HG02840 (cell line): Measurements from ENCODE around the gene WDFY3.

ENCODE experiments used
- ATAC-seq: cut with Tn5 transposase; IDR thresholded peaks from one replicate; pipeline ENCODE4 v1.9.1; 2021; ENCODE audit warnings: mild to moderate bottlenecking, moderate library complexity, moderate number of reproducible peaks; ENCODE audit not compliant: unreplicated experiment, low FRiP score

The WDFY3 gene, protein sequence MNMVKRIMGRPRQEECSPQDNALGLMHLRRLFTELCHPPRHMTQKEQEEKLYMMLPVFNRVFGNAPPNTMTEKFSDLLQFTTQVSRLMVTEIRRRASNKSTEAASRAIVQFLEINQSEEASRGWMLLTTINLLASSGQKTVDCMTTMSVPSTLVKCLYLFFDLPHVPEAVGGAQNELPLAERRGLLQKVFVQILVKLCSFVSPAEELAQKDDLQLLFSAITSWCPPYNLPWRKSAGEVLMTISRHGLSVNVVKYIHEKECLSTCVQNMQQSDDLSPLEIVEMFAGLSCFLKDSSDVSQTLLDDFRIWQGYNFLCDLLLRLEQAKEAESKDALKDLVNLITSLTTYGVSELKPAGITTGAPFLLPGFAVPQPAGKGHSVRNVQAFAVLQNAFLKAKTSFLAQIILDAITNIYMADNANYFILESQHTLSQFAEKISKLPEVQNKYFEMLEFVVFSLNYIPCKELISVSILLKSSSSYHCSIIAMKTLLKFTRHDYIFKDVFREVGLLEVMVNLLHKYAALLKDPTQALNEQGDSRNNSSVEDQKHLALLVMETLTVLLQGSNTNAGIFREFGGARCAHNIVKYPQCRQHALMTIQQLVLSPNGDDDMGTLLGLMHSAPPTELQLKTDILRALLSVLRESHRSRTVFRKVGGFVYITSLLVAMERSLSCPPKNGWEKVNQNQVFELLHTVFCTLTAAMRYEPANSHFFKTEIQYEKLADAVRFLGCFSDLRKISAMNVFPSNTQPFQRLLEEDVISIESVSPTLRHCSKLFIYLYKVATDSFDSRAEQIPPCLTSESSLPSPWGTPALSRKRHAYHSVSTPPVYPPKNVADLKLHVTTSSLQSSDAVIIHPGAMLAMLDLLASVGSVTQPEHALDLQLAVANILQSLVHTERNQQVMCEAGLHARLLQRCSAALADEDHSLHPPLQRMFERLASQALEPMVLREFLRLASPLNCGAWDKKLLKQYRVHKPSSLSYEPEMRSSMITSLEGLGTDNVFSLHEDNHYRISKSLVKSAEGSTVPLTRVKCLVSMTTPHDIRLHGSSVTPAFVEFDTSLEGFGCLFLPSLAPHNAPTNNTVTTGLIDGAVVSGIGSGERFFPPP (N-terminal part only)

DNA sequence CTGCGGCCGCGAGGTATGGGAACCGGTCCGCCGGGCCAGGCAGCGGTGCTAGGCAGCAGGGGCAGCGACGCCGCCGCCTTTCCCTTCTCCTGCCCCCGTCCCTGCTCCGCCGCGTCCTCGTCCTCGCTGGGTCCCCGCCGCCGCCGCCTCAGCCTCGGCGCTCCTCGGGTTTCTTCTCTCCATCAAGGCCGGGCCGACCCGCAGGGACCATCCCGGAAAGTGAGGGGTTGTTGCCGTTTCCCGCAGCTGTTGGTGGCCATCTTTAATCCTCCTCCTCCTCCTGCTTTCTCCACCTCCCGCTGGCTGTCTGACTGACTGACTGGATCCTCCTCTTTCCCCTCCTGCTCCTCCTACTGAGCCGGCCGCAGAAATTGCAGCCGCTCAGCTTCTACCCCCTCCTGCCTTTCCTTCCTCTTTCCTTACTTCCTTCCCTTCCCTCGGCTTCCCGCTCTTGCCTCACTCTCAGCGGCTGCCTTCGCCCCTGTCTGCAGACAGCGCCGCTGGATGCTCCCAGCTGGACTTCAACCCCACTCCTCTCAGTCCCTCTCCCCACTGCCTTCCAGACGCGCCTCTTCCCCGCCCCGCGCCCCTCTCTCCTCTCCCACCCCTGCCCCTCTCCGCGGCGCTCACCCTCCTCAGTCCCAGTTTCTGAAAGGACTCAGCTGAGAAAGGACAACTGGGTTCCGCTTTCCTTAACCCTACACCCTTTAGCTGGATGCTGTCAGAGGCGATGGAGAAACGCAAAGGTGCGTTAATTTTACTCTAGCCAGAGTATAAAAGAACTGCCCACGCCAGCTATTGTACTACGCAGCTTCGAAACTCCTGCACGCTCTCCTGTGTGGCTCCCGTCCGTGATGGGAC lies at the start of gene WDFY3:
Gene WDFY3, minus strand, starts transcription at position 309 of the 861 bp plus-strand sequence. CDS start 106,099 bp downstream, outside the sequence.
- no peak for ATAC-seq

DNA sequence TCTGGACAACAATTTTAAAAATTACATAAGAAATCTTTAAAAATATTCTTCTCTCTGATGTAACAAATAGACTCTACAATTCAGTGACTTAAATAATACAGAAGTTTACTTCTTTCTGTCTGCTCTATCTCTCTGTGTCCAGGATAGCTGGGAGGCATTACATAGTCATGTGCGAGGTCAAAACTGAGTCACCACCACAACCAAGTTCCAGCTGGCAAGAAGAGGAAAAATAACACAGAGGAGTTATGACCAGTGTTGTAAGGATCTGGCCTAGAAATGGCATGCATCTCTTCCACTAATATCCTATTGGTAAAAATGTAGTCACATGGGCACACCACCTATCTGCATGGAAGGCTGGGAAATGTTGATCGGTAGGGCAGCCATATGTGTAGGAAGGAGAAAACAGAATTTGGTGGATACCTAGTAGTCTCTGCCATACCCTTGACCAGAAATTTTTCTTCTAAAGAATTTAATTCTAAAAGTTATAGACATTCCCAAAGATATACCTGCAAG lies 39.4 kb upstream of the WDFY3 start:
- ATAC-seq, result no peak

DNA sequence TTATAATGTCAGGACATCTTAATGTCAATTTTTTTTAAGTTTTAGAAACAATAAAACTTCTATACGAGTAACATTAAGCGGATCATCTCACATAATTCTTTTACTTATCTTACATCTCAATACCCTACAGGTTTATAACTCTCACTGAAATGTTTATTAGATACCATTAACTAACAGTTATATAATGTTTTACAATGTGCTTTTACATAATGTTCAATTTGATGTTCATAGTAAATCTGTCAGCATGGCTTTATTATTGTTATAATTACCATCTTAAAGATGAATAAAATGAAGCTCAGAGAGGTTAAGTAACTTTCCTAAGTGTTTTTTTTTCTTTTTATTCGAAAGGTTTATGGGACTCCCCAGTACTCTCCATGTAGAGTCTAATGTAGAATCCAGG lies 33.9 kb upstream of the WDFY3 start:
- no peak for ATAC-seq

DNA sequence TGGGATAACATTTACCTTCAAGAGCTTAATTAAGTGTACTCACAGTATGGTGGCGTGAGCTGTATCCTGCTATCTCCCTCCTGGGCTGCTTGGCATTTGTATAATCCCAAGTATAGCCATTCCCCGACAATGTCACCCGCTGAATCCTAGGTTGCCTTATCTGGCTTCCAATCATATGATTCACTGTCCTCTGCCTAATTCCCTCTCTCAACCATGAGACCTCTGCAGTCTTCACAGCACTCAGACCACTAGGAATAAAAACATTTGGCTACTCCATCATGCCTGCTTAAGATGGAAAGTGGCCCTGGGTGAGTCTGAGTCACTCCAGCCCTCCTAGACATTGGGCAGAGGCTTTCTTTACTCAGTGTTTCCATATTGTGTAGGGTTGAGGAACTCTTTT lies 28.9 kb upstream of the WDFY3 start:
- no peak for ATAC-seq

DNA sequence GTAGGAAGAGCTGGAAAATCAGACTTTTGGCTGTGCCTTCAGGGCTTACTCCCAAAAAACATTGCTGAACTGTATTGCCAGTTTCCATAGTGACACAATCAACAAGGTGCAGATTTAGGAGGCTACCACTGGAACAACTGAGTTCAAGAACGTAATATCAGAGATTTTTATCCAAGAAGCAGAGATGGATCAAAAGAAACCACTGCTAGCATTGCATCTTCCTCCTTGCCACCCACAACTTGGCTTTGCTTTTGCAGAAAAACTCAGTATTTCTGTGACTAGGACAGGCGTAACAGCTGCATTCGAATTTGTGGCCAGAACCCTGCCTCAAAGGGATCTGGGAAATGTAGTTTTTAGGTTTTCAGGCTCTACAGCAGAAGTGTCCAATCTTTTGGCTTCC lies 27.8 kb upstream of the WDFY3 start:
- no peak for ATAC-seq

DNA sequence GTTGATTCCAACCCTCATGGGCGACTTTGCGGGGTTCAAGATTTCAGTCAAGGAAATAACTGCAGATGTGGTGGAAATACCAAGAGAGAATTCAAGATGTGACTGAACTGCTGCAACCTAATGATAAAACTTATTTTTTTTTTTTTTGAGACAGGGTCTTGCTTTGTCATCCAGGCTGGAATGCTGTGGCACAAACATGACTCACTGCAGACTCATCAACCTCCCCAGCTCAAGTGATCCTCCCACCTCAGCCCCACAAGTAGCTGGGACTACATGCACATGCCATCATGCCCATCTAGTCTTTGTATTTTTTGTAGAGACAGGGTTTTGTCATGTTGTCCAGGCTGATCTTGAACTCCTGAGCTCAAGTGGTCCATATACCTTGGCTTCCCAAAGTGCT lies 19.5 kb upstream of the WDFY3 start:
- no peak for ATAC-seq

DNA sequence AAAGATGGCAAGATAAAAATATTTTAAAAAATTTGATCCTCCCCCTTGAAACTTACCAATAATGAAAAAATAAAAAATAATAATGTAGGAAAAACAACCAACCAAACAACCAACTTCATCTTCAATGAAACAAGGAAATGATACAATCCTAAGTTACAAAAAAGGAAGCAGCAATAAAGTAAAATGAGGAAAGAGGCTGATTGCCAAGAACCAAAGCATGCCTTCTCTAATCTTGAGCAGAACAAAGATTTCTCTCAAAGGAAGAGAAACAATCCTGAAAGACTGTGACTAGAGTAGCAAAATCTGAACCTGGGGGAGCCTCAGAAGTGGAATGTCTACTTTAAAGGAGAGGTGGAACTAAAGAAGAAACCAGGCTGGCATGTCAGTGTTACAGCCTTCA lies 10.9 kb upstream of the WDFY3 start:
- ATAC-seq, result no peak

DNA sequence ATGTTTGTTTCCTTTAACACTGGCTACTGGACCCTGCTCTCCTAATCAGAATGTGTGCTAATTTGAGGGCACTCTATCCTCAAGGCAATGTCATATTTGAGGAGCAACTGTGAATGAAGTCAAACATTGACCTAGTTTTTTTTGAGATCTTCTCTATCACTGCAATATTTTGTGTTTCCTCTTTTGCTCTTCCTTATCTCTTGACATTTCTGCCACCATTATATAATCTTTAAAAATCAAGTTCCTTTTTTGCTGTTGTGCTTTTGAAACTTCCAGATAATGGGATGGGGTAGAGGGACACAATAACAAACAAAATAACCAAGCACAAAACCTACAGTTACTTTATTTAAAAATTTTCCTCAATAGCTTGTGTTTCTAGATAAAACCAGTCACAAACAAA lies 7.4 kb upstream of the WDFY3 start:
- no peak for ATAC-seq

DNA sequence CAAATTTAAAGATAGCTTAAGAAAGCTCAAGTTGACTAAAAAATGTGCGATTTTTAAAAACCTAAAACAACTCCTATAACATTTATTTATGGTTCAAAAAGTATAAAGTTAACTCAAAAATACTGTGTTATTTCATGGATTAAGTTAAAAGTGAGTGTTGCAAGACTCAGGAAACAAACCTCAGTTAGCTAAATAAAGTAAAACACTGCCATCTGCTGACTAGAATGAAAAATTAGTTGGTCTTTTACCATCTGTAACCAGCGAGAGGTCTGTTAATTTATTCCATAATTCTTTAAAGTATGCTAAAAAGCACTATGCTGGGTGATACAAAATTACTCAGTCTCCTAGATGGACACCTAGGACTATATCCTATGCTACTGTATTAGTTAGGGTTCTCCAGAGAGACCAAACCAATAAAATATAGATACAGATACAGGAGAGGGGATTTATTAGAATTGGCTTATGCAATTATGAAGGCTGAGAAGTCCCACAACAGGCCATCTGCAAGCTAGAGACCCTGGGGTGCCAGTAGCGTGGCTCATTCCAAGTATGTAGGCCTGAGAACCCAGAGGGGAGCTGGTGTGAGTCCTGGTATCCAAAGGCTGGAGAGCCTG lies 4.9 kb upstream of the WDFY3 start:
- no peak for ATAC-seq

DNA sequence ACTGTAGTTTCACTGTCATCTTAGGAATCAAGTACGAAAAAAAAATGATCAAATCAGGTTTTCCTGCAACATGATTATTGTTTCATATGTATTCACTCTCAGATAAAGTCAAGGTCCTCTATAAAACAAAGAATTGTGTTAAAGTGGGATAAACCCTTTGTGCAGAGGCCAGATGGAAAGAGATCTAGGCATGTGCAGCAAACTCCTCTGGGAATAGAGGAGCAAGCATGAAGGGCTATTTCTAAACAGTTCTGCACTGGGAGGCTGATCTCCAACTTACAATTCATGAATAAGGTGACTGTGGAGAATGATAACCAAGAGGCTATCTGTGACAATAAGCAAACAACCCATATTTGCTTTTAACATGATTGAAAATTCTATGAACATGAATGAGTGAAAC lies 2.4 kb upstream of the WDFY3 start:
- no peak for ATAC-seq

DNA sequence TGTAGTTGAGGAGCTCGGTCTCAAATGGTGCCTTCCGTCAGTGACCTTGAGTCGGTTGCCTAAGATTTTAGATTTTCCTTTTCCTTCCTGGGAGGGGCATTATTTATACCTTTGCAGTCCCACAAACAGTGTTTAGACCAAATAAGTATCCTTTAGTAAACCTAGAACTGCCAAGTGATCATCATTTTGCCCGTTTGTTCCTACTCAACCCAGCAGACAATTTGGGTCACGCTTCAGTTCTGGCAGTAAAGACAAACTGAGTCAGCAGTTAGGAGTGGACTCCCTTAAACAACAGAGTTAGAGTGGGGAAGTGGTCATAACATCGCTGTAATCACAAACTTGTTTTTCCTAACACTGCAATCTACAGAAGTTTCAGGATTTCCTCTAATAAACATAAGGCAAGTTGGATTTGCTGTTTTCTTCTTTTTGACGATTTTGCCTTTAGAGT lies 777 bp upstream of the WDFY3 start:
- ATAC-seq, result no peak

DNA sequence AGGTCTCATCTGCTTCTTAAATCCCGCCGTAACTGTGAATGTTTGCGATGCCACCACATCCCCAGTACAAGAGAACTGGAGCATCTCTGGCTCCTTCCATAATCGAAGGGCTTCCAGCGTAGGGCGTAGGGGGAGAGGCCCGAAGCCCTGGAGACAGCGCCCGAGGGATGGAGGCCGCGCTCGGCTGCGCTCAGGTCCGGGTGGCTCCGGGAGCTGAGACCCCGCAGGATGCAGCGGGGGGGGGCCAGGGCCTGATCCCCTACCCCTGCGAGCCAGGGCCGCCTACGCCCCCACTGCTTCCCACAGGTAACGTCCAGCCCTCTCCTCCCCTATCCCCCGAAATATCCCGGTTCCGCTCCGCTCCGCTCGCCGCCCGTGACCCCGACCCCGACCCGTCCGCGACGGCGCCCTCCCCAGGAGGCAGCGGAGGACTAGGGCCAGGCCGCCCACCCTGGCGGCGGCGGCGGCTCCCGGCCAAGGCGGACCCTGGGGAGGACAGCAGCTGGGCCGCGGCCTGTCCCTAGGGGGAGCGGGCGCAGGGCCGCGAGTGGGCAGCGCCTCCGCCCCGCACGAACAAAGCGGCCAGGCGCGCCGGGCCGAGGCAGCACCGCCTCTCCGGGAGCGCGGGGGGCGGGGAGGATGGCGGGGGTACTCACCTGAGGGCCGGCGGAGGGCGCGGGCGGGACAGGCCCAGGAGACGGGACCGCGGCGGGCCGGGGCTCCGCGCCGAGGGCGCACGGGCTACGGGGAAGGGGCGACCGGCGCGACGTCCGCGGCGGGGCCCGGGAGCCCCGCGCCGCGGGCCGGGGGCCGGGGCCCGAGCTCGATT lies 723 bp downstream of the WDFY3 start:
- ATAC-seq, result no peak

DNA sequence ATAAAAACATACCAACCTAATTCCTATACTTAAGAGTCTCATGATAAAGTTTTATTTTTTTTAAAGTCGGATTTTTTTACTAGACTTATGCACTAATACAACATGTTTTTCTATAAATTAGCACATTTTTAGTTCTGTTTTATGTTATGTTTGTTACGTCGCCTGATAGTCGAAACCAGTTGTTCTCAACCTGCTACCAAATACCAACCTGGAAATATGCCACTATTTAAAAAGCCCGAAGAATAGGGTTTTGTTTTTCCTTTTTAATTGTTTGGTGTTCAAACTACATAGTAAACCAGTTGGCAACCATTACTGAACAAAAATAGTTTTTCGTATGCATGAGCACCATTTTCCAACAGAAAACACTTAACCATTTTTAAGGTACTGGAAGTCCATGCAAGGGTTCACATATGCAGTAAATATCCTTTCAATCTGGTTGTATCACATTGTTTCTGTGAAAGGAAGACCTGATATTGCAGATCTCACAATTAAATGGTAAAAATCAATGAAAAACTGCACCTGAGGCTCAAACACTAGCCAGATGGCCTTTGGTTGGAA lies 1.4 kb downstream of the WDFY3 start:
- no peak for ATAC-seq

DNA sequence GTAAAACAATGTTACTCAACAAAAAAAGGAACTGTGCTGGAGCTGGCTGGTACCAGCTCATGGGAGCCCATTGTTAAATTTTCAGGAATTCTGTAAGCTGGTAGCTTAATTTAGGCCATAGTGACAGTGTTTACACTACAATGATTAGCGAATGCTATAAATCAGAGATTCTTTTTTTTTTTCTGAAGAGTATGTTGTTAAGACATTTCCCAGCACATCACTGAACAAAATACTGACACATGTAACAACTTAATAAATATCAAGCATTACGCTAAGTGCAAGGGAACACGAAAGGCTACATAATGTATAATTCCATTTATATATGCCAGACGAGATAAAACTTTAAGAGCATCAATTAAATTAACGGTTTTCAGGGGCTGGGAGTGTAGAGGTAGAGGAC lies 4.4 kb downstream of the WDFY3 start:
- ATAC-seq, result no peak

DNA sequence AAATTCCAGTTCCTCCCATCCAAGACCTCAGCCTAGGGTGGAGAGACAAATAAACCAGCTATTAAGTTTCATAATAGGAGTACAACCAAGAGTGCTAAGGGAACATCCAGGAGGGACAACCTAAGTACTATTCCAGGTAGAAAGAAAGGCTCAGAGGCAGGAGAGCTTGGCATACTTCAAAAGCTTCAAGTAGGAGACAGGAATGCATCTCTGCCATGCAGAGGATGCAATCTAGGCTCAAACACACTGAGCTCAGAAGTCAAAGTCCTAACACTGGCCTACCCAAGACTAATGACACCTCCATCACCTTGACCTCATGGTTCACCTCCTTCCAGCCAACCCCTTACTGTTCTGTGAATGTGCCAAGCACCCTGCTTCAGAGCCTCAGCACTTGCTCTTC lies 8.1 kb downstream of the WDFY3 start:
- ATAC-seq, result no peak

DNA sequence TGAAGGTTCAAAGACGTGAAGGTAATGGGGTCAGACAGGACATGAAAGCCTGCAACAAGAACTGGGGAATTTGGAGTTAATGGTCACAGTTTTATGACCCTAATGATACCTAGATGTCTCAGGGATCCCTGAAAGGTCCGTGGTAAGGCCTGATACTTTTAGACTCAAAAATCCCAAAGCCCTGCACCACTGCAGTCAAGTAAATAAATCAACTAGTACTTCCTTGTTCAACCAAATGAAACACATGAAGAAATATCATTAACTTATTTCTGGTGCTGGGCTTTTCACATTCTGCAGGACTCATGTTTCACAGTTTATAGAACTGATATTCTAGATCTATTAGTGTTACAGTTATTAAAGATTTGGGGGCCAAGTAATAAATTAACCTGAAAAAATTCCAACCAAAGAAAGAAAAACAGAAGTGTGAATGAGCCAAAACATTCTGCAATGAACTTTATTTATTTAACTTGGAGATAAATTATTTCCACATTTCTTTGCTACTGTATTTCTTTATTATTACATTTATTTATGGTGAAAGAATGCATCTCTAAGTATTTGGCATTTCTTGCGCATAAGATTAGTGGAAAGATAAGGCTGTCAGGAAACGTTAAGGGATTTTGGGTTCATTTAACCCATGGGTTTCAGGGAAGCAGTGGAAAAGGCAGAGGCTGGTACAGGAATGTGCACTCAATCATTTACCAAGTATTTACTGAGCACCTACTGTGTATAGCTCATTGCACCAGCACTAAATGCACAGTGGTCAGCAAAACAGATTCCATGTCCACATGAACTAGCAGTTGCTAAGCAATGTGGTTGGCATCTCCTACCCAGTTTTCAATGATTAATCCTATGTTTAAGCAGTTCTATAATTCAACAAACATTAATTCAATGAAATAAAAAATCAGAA lies 8.7 kb downstream of the WDFY3 start:
- ATAC-seq, result no peak

DNA sequence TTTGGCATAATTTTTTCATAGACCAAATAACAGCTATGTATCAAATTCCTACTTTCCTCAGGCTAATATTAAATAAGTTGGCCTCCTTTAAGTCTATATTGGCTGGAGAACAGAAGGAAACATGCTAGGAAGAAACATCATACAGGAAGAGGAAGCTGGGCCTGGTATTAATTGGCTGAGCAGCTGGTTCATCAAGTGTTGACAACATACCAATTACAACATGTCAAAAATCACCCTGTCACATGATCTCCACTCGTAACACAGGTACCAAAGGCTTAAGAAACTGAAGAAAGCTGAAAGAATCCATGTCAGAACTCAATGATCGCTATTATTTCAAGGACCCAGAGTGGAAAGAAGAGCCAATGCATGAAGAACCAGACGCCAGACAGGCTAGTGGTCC lies 10.5 kb downstream of the WDFY3 start:
- ATAC-seq, result no peak
